LoVo (cell line): ENCODE results near the gene PANK3.
"Not testable (repeated sequence)": the region's sequence is repeated elsewhere in the genome, so short reads cannot be mapped to it uniquely, and the experiment has no call there.

ENCODE experiments used
- DNase-seq: peaks from one replicate; pipeline ENCODE4 v3.0.0-alpha.2; 2016; ENCODE audit warnings: low spot score

Gene PANK3

DNA sequence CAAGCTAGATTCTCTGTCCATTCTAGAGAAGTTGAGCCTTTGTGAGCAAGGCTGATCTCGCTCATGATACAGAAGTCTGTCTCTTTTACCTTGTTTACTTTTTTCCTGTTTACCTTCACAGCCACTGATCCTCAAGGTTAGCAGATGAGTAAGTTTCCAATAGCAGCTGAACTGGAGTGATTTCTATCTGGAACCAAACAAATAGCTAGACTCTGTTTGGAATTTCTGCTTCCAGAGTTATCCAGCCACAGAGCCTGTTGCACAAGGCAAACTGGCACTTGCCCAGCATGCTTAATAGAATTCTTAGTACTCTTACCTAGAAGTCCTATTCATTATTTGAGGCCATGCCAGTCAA lies 12.8 kb upstream of the PANK3 start:
- DNase-seq, result peak; percentile 30

DNA sequence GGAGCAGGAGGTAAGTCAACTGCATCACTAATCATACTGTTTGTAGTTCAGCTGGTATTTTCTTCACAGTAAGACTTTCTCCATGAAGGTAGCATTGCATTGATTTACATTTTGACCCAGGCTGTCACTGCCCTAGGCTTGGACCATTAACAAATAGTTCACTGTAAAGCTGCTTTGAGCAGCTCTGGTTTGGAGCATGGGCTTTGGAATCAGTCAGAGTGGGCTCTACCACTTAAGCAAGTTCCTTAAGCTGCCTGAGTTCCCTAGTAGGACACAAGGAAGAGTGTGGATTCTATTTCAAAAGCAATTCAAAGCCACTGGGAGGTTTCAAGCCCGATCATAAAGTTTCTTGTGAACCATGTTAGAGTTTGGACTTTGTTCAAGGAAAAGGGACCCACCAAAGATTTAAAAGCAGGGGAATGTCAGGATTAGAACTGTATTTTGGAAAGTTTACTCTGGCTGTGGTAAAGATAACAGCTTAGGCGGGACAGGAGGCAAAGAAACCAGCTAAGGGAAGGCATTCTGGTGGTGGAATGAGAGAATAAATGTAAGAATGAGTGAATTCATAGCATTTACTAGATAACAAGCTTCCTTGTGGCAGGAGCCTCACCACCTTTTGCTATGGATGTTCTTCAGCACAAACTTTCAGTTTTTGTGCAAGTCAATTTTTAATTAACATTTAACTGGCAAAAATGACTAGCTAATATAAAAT lies 12.3 kb upstream of the PANK3 start:
- DNase-seq, result peak; percentile 24

DNA sequence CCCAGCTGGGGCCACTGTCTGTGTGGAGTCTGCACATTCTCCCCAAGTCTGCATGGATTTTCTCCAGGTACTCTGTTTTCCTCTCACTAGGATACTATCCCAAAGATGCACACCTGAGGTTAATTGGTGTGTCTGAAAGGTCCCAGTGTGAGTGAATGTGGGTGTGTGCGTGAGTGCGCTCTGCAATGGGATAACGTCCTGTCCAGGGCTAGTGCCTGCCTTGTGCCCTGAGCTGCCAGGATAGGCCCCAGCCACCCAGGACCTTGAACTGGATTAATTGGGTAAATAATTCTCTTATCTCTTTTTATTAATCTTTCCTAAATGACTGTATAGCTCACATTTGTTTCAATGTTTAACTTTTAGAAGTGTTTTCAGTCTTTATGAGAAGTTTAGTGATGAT lies 11.5 kb upstream of the PANK3 start:
- DNase-seq, result no peak

DNA sequence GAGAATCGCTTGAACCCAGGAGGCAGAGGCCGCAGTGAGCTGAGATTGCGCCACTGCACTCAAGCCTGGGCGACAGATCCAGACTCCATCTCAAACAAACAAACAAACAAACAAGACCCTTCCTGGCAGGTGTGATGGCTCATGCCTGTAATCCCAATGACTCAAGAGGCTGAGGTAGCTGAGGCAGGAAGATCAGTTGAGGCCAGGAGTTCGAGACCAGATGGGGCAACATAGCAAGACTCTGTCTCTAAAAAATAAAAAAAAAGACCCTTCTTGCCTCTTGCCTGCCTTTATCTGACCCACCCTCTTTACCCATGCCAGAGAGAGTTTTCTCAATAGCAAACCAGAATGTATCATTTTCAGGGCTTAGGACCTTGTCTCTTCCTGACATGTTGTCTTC lies 8.8 kb upstream of the PANK3 start:
- no peak for DNase-seq

DNA sequence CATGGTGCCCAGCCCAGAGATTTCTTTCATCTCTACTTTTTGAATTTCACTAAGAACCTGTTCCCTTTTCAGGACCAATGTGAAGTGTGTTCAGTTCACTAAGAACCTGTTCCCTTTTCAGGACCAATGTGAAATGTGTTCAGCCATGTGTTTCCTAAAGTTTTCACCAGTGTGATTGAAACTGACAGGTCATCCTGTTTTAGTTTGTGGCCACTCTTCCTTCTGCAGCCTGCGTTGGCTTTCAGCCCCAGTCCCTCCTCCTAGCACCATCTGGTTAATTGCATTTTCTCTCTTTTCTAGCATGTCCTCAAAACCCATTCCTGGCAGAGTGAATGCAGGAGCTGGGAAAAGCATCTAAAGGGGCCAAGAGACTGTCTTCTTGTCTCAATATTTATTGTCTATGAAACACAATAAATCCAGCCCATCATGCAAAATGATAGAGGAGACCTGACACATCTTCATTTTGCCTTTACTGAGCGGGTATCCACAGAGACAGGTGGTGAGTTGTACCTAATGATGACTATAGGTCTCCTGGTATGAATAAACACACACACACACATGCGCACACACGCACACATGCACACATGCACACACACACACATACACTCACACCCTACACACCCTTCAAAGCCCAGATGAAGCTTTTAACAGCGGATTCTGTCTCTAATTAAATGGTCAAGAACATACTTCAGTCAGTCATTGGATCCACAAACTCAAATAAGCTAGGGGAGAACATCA lies 6.1 kb upstream of the PANK3 start:
- DNase-seq, result no peak

DNA sequence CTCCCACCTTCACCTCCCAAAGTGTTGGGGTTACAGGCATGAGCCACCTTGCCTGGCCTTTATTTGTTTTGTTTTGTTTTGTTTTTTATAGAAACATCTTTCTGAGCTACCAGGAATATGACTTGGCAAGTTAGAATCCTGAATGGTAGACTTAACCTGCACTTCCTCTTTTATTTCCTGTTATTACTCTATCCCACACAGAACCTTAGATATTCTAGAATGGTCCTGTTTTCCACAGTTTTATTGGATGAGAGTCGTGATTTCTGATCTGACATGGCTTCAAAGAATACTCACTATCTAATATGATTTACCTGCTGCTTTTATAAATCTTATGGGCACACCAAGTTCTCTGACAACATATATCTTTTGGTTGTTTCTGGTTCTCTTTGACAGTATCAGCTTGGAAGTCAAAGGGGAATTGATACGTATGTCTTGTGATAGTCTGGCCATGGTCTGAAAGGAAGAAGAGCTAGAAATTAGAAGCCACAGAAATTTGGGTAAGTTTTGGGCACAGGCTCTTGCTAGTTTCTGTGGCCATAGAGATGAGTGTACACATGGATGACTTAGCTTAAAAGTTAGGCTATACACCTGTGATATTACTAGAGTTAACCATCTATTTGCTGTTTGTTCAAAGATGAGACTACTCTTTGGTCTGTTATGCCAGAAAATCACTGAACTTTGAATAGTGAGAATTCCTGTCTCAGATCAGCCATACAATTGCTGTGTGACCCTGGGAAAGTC lies 4.7 kb upstream of the PANK3 start:
- no peak for DNase-seq

DNA sequence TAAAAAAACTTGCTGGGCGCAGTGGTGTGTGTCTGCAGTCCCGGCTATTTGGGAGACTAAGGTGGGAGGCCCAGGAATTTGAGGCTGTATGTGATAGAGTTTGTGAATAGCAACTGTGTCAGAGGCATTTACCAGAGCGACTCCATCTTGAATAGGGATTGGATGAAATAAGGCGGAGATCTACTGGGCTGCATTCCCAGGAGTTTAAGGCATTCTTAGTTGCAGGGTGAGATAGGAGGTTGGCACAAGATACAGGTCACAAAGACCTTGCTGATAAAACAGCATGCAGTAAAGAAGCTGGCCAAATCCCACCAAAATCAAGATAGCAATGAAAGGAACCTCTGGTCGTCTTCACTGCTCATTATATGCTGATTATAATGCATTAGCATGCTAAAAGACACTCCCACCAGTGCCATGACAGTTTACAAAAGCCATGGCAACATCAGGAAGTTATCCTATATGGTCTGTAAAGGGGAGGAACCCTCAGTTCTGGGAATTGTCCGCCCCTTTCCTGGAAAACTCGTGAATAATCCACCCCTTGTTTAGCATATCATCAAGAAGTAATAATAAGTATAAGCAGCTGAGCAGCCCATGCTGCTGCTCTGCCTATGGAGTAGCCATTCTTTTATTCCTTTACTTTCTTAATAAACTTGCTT lies 1.8 kb upstream of the PANK3 start:
- DNase-seq, result not testable (repeated sequence)

DNA sequence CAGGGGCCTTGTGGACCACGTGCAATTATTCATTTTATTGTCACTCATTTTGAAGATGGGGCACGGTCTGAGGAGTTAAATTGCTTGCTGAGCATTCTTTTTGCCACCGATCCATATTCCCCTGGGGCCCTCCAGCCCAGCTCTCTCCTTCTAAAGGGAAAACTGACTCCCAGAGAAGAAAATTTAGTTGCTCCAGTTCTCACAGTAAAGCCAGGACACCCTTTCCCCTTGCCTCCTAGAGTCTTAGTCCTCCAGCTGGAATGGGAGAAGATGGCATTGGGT lies 1.0 kb upstream of the PANK3 start:
- DNase-seq, result no peak

DNA sequence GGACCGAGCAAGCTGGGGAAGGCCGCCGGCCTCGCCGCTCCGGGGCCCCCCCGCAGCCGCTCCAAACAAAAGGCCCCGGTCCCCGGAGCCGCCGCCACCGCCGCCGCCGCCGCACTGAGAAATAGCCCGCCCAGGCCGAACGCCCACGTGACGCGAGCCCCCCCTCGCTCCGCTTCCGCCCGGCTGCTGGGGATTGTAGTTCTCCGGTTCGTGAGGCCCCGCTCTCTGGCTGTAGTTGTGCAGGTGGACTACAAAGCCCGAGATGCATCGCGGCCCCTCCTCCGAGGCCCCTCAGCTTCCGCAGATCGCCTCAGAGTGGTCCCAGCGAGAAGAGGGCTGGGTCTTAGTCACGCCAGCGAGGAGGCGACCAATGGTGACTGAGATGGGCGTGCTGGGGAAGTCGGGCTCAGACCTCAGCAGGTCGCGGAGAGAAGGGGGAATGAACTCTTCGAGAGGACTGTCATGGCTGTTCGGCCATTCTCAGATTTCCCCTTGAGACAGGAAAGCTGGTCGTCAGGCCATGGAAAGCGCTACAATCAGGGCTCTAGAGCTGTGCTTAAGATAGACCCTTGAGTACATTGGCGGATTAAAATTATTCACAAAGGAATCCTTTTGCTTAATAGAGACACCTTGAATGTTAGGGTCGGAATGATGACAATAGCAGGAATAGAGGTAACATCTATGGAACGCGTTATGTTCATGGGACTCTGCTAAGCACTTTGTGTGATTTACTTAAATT lies 489 bp upstream of the PANK3 start:
- peak; percentile 99 for DNase-seq

DNA sequence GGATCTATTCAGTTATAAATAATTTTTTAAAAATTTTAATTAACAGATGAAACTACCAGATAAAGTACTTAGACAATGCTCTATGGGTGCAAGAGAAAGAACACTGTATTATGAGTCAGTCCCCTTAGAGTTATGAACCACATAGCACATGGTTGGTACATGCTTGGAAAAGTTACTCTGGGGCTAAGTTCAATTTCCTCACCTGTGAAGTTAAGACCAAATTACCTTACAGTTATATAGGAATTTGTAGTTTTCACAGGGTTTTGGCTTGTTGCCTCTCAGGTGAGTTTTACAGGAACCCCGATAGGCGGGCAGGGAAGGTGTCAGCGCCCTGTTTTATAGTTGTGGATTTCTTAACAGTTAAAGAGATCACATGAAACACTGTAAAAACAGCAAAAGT lies 1.2 kb downstream of the PANK3 start:
- peak; percentile 18 for DNase-seq

DNA sequence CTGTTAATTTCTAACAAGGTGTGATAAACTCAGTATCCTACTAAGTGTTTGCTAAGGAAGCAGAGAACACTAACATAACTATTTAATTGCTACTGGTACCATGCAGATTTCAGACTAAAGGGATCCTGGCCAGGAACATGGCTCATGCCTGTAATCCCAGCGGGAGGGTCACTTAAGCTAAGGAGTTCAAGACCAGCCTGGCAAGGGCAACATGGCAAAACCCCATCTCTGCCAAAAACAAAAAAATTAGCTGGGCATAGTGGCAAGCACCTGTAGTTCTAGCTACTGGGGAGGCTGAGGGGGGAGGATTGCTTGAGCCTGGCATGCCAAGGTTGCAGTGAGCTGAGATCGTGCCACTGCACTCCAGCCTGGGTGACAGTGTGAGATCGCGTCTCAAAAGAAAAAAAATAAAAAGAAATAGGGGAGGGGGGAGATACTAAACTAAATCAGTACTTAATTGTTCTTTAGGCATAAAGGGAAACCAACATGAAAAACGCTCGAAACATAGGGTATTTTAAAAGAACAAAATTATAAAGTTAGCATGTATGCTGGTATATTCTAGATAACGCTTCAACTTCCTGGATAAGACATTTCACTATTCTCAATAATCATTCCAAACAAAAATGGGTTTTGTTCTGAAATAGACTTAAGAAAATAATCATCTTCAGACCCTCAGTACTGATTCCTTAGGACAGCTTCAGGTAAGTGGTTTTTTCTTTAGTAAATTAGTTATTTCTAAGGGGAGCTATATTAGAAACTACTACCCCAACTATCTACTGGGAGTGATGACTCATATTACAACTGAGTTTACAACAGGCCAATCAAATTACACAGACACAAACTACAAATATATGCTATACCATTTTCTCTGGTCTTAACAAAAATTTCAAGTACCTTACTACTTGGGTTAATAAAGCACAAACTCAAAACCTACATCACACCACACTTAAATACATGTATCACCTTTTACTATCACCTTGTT lies 3.5 kb downstream of the PANK3 start:
- no peak for DNase-seq

DNA sequence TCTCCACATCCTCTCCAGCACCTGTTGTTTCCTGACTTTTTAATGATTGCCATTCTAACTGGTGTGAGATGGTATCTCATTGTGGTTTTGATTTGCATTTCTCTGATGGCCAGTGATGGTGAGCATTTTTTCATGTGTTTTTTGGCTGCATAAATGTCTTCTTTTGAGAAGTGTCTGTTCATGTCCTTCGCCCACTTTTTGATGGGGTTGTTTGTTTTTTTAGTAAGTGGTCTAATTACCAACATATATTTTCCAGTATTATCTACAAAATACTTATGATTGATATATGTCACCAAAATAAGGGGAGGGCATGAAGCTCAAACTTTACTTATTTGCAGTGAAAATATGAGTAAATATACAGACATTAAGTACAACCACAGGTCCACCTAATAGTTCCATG lies 5.0 kb downstream of the PANK3 start:
- DNase-seq, result not testable (repeated sequence)

DNA sequence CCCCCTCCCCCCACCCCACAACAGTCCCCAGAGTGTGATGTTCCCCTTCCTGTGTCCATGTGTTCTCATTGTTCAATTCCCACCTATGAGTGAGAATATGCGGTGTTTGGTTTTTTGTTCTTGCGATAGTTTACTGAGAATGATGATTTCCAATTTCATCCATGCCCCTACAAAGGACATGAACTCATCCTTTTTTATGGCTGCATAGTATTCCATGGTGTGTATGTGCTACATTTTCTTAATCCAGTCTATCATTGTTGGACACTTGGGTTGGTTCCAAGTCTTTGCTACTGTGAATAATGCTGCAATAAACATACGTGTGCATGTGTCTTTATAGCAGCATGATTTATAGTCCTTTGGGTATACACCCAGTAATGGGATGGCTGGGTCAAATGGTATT lies 5.5 kb downstream of the PANK3 start:
- not testable (repeated sequence) for DNase-seq

DNA sequence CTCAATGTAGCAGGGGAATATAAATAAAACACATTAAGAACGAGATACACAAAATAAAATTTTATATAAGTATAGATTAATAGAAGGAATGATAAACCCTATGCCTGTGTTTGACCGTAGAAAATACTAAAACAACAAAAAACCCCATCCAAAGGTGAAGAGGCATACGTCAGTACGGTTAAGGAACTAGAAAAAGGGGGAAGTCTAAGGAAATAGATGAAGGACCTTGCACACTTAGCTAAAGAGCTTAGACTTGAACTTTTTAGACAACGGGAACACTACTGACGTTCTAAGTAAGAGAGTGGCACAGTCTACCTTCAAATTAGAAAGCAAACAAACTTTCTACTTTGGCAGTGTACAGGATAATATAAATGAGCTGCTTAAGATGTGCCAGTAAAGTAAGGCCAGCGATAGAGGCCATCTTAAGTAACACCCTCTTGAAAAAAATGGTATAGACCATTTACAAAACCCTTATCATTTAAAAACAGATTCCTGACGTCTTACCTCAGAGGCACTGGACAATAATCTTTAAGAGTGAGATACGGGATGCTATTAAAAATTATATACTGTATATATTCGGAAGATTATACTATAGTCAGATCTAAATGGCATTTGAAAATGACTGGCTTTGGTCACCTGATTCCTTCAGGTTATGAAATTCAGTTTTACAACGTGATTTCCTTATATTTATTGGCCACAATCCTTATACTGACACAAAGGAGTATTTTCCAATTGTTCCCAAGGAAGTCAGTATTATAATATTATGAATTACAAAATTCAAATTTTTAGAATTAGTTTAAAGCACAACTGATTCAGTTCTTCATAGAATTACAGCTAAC lies 8.5 kb downstream of the PANK3 start:
- DNase-seq, result no peak

DNA sequence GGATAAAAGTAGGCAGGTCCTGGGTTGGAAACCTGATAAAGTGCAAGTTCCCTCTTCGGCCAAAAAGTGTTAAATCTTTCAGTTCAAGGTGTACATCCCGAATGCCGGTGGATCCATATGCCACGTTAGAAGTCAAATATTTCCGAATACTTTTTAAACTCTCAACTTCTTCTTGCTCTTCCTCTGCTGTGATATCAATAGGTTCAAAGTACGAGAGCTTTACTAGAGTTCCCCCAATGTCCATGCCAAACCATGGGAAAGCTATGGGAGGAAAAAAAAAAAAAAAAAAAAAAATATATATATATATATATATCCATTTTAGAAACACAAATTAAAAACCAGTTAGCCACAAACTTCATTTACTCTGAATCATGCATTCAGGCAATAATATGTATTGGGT lies 10.4 kb downstream of the PANK3 start:
- DNase-seq, result no peak

DNA sequence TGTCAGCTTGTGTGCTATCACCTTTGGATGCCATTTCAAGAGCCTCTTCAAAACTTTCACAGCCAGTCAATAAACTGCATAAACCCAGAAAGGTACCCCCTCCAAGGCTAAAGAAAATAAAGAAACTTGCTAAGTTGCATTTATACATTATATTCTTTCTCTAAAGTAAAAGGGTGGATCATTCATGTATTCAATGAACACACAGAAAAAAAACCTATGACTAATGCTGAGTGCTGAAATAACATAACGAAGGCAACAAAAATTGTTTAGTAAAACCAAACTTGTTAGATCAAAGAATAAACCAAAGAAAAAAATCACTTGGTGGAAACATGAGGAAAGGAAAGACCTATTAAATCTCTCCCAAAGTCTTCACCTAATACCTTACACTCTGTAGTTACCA lies 15.2 kb downstream of the PANK3 start:
- no peak for DNase-seq

DNA sequence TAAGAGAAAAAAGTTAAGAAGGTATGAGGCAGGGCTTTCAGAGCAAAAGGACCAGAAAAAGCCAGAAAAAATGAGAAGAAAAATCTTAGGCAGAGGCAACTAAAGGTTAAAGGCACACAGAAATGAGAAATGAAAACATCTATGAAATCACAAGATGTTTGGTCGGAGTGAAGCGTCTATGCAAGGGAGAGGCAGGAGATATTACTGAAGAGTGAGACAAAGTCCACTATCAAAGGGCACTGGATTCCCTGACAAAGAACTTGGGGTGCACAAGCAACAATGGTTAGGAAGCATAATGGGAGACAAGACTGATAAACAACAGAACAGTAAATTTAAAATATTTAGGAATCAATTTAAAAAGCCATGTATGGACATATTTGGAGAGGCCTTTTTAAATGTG lies 16.9 kb downstream of the PANK3 start:
- no peak for DNase-seq

DNA sequence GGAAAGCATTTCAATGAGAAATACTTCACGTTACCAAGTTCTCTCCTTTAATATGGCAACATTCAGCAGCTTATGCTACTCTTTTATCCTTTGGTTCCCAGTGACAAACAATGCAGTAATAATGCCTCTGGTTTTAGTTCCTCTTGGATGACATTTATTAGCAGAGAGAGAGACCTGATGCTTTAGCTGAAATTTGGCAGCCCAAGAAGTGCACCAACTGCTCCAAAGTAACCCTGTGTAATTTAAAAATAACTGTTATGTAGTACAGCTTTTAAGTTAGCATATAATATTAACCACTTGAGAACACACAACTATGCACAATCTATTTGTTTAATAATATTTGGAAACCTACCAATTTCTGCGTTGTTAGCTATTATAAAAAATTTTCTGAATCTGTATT lies 21.8 kb downstream of the PANK3 start:
- DNase-seq, result no peak

DNA sequence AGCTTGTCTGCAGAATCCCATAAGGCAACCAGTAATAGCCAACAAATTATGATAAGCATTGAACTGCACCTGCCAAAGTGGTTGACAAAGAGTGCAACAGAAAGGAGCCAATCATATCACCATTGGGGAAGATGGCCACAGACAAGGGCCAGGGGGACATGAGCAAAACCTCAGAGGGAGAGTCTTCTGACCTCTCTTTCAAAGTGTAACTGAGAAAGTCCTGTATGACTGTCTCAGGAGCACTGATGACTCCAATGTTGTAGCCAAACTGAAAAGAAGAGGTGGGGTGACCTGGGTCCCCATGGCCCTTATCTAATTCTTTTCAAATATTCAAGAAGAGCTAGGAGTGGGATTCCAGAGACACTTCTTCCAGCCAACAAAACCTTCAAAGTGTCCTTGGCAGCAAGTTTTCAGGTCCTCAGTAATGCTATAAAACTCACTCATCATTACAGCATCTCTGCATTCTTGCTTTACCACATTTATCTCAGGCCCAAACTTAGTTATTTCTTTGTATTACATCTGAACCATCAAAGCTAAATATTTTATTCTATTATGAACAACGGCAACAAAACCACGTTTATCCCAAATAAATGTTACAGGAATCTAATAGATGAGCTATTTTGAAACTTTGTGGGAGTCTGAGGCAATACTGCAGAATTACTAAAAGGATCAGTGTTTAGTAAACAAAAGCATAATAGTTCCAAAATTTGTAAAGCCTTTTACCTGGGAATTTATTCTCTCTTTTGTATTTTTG lies 25.6 kb downstream of the PANK3 start:
- DNase-seq, result no peak
